Measurements from ENCODE around the gene COQ10B.

GRCh38 chr2:197502201-197502600, 48.8 kb downstream of the COQ10B start:
- TF ChIP-seq CTCF (IDR thresholded peaks at IDR 0.05), result no peak
- no peak for TF ChIP-seq POLR2AphosphoS5 (IDR thresholded peaks at IDR 0.05)
- no peak for TF ChIP-seq POLR2A (IDR thresholded peaks at IDR 0.05)
